Middle frontal gyrus (tissue), 1 donor: ENCODE results near the gene ADD2.
"Not testable (repeated sequence)": the region's sequence is repeated elsewhere in the genome, so short reads cannot be mapped to it uniquely, and the experiment has no call there.

ENCODE experiments used
- DNase-seq: peaks from one replicate; pipeline ENCODE4 v3.0.0-alpha.2; 2015; ENCODE audit warnings: low spot score; ENCODE audit errors: extremely low spot score

The ADD2 gene

GRCh38 chr2:70767699-70768589, at the start of gene ADD2:
Gene ADD2 (minus strand): TSS chr2:70768200. CDS start chr2:70706408, 61,792 bp downstream.
- DNase-seq: no peak

DNA sequence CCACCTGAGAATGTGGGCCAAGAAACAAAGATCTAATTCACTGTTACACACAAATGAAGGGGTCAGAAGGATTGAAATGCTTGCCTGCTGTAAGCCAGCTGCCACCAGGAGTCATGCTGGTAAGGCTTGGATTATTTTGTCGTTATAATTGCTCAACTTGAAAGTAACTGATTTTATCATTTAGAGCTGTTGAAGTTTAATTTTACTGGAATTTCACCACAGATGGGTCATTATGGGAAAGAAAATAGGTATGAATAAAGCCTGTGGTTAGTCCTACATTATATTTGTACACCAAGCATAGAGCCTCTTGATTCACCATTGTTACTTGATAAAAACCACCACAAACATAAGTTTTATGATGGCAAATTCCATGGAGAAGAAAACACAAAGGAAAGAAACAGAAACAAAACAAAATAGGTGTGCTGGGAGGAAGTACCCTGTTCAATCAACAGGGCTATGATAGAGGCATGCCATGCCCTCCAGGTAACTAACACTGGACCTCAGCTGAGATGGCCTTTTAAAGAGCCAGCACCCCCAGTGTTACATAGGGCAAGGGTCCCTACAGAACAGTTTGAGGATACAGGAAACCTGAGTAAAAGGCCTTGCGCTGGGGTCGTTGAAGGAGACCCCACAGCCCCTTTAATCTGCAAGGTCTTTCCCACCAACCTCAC, 49.4 kb upstream of the ADD2 start:
- DNase-seq: no peak

GRCh38 chr2:70816726-70817125, 48.7 kb upstream of the ADD2 start:
- DNase-seq: no peak

GRCh38 chr2:70808983-70809958, 41.3 kb upstream of the ADD2 start:
- DNase-seq: no peak

DNA sequence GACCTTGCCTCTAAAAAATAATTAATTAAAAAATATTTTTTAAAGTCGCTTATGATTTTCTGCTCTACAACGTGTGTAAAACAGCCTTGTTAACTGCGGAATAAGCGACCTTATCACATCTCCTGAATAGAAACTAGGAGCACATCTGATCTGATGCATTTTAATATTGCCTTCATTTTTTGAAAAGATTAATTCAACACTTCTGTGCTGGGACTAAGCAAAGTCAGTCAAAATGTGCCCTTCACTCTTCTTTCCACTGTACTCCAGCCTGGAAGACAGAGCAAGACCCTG, 39.8 kb upstream of the ADD2 start:
- no peak for DNase-seq

DNA sequence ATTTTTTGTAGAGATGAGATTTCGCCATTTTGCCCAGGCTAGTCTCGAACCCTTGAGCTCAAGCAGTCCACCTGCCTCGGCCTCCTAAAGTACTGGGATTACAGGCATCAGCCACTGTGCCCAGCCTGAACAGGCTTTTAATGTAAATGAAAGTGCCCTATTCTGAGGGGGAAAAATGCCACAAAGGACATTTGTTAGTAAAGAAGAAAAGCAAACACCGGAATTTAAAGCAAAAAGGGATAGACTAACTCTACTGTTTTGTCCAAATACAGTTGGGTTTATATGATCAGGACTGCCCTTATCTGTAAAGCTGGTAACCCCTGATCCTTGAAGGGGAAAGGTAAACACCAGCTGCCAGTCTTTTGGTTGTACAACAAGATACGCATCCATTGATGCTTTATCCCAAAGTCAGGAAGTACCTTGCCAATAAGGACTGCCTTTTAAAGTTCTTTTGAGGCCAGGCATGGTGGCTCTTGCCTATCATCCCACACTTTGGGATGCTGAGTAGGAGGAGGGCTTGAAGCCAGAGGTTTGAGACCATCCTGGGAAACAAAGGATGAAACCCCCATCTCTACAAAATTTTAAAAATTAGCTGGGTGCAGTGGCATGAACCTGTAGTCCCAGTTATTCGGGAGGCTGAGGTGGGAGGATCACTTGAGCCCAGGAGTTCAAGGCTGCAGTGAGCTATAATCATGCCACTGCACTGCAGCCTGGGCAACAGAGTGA, 39.3 kb upstream of the ADD2 start:
- DNase-seq: no peak

DNA sequence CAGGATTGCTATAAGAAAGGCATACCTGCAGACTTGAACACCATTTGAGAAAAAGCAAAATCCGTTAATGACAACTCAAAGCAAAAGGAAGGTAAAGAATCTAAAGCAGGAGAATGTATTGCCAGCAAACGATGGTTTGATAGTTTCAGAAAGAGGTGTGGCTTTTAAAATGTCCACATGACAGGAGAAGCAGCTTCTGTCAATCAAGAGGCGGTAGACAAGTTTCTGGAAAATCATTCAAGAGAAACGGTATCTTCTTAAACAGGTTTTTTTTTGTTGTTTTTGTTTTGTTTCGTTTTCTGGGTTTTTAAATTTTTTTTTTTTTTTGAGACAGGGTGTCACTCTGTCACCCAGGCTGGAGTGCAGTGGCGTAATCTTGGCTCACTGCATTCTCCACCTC, 38.6 kb upstream of the ADD2 start:
- no peak for DNase-seq

DNA sequence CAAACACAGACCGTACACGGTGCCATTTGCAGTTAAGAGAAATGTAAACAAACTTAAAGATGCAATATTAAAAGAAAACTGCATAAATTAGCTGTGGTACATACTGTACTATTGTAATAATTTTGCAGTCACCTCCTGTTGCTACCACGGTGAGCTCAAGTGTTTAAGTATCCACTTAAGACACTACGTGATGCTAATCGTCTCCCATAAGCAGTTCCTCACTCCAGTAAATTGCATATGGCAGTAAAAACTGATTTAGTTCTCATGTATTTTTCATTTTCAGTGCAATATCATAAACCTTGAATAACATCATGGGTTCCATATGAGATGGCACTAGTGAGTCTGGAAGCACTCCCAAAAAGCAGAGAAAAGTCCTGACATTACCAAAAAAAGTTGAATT, 38.0 kb upstream of the ADD2 start:
- DNase-seq: no peak

DNA sequence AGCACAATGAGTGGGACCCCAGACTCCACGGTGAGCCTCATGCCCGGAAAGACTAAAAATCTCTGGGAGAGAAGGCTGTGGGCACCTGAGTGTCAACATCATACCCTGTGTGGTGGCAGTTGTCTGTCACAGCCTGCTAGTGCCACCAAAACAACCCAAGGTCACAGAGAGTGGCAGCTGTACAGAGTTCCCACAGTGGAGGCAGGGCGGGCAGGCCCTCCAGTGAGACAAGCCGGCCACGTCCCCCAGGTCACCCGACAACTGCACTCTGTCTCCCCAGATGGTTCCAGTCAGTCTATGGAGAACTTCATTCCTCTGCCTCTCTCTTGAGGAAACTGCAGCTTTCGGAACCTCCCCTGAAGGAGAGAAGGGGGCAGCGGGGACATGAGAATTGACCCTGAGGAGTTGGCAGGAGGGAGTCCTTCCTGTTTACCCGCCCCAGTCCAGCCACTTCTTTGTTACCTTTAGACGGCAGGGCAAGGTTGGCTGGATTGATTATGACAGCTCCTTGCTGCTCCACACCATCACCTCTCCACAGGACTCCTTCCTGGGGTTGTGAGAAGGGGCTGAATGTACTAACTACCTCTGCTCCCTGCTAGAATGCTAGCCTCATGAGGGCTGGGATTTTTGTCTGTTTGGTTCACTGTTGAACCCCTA, 33.7 kb upstream of the ADD2 start:
- DNase-seq: no peak

DNA sequence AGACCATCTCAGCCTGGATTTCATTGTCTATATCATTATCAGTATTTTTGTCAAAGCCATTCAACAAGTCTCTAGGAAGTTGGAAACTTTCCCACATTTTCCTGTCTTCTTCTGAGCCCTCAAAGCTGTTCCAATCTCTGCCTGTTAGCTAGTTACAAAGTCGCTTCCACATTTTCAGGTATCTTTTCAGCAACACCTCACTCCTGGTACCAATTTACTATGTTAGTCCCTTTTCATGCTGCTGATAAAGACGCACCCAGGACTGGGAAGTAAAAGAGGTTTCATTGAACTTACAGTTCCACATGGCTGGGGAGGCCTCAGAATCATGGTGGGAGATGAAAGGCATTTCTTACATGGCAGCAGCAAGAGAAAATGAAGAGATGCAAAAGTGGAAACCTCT, 31.7 kb upstream of the ADD2 start:
- no peak for DNase-seq

GRCh38 chr2:70797996-70798395, 30.0 kb upstream of the ADD2 start:
- DNase-seq: not testable (repeated sequence)

- DNase-seq: no peak
Measured at GRCh38 chr2:70797506-70797905, 29.5 kb upstream of the ADD2 start.

DNA sequence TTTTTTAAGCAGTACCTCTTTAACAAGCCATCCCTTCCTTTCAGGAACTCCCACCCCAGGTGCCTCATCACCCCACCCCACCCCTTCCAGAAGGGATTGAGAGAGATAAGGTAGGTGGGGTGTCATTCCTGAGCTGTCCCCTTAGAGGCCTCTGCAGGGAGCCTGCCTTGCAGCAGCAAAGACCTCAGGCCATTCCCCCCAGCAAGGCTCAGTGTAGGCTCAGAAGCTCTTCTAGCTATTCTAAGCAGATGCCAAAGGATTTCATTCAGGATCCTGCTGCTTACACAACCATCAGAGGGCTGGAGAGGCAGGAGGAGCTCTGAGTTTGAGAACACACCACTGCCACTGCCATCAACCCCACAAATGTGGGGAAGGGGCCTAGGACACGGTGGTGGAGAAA, 28.3 kb upstream of the ADD2 start:
- no peak for DNase-seq

GRCh38 chr2:70795164-70795995, 27.4 kb upstream of the ADD2 start:
- no peak for DNase-seq

- DNase-seq: no peak
Measured at GRCh38 chr2:70793450-70793849, 25.4 kb upstream of the ADD2 start.

DNA sequence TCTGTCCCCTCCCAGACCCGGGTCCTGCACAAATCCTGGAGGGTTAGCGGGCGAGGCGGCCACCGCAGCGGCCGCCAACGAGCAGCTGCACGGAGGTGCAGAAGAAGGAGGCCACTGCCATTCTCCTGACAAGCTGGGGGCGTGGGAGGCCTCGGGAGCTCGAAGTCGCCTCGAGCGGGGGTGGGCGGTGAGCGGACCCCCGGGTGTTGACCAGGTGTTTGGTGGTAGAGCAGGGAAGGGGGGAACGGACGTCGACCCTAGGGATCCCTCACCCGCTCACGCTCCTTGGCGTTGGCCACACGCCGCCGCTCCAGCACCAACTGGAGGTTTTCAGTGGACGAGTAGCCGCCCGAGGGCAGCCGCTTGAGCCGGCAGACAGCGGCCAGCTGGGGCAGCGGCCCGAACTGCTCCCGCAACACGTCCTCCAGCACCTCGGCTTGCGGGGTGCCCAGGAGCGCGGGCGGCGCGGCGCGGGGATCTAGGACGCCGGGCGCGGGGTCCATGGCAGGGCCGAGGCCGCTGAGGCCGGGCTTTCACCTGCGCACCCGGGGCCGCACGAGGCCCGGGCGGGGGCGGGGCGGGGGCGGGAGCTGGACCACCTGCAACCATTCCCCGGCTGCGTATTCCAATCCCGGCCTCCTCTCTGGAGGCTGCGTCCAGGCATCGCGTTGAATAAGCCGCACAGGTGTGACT, 22.3 kb upstream of the ADD2 start, which contains the start of gene FIGLA:
FIGLA (minus strand) TSS at position 508 of the 693 bp plus-strand sequence; CDS start at position 503, 5 bp downstream.
- DNase-seq: no peak

DNA sequence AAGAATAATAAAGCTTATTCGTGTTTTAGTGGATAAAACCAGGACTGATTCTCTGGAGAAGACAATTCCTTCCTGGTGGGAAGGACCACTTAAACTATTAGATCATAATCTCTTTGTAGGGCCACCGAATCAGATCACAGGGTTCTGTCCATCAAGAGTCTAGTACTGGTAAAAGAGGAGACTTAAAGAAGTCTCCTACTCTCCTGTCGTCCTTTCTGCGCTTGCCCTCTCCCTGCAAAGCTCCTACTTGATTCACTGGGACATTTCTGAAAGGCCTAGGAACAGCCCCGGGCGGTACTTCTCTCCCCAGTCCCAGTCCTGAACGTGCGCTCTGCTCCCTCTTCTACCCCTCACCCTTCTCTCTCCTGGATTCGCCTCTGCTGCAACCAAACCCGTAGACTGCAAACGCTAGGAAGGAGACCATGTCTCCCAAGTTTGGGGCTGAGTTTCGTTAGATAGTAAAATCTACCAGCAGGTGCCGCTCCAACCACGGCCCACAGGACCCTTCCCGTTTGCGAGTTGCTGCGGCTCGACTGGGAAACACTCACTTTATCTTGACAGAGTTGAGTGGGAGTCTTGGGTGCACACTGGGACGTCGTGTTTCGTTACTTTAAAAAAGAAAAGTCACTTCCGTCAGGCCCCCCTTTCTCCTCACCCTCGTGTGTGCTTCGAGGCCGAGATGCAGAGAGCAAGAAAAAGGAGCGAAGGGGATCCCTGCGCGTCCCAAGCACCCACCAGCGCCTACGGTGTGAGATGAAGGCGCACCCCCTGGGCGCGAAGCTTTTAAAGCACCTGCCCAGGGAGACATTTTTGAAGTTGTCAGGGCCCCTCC, 21.5 kb upstream of the ADD2 start:
- DNase-seq: no peak
